Glutamatergic neuron (in vitro differentiated cells): ENCODE data around the gene SNX21. TPM values are rescaled to one million over a fixed set of nuclear protein-coding genes. Genes with fewer than 3 reads are reported as not detected.

ENCODE experiments used
- DNase-seq: peaks from one replicate; pipeline ENCODE4 v3.0.0; 2022
- H3K27ac Mint-ChIP-seq: one replicate; pipeline ENCODE4 v1.8.0; 2020; ENCODE audit warnings: mild to moderate bottlenecking, mixed read lengths, inconsistent platforms; ENCODE audit not compliant: unreplicated experiment
- H3K27me3 Mint-ChIP-seq: one replicate; pipeline ENCODE4 v1.8.0; 2020; ENCODE audit warnings: mild to moderate bottlenecking, moderate library complexity, mixed read lengths, inconsistent platforms; ENCODE audit not compliant: unreplicated experiment
- H3K36me3 Mint-ChIP-seq: one replicate; pipeline ENCODE4 v1.8.0; 2020; ENCODE audit warnings: mild to moderate bottlenecking, mixed read lengths, inconsistent platforms; ENCODE audit not compliant: unreplicated experiment
- H3K4me1 Mint-ChIP-seq: one replicate; pipeline ENCODE4 v1.8.0; 2020; ENCODE audit warnings: mild to moderate bottlenecking, low read depth, mixed read lengths, inconsistent platforms; ENCODE audit not compliant: unreplicated experiment
- H3K4me3 Mint-ChIP-seq: one replicate; pipeline ENCODE4 v1.8.0; 2020; ENCODE audit warnings: mild to moderate bottlenecking, mixed read lengths, inconsistent platforms; ENCODE audit not compliant: unreplicated experiment
- H3K9me3 Mint-ChIP-seq: one replicate; pipeline ENCODE4 v1.8.0; 2020; ENCODE audit warnings: mild to moderate bottlenecking, moderate library complexity, mixed read lengths, inconsistent platforms; ENCODE audit not compliant: unreplicated experiment
- CTCF ChIP-seq: fragments of 200-600 bp; sonication (generic); IDR thresholded peaks from one replicate; pipeline ENCODE4 v1.5.0; 2021; ENCODE audit not compliant: partially characterized antibody, unreplicated experiment
- total RNA-seq: library from RNA; stranded (reverse); fragmentation: NEBNext Ultra II Directional; extraction: Animal tissue kit (Norgen Biotek cat#: 25700); gene quantifications from one replicate; pipeline ENCODE4 v1.2.1, GENCODE V29; 2021; ENCODE audit not compliant: unreplicated experiment

SNX21 gene
- total RNA-seq, 1 donor from 2014 or later, result 10.2 TPM

DNA sequence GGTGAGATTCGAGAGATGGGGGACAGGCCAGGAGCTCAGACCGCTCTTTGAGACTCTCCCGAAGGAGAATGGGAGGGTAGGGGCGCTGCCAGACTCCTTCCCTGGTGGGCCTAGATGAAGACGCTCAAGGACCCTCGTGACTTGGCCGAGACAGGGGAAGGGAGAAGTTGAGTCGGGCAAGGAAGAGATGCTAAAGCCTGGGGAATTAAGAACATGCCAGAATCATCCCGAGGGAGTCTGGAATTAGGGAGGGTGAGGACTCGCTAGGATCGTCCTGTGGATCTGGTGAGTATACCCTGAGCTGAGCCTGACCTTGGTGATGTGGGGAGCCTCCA lies 20.6 kb upstream of the SNX21 start:
- H3K27ac Mint-ChIP-seq, result no peak overlapping the region
- peak overlapping the region; percentile 87 for H3K4me3 Mint-ChIP-seq
- H3K36me3 Mint-ChIP-seq, result no peaks in the 10 kb centered on the region
- H3K4me1 Mint-ChIP-seq, result peaks cover 6% of the 10 kb centered on the region
- H3K27me3 Mint-ChIP-seq, result peaks cover 8% of the 10 kb centered on the region
- H3K9me3 Mint-ChIP-seq, result peaks cover 7% of the 10 kb centered on the region
- DNase-seq, result no peak
- TF ChIP-seq CTCF, result no peak

GRCh38 chr20:45813489-45813888 lies 20.1 kb upstream of the SNX21 start:
- H3K9me3 Mint-ChIP-seq, result peaks cover 7% of the 10 kb centered on the region
- no peaks in the 10 kb centered on the region for H3K36me3 Mint-ChIP-seq
- H3K4me3 Mint-ChIP-seq, result peak overlapping the region; percentile 87
- no peak for TF ChIP-seq CTCF
- H3K27me3 Mint-ChIP-seq, result peaks cover 8% of the 10 kb centered on the region
- DNase-seq, result no peak
- peaks cover 6% of the 10 kb centered on the region for H3K4me1 Mint-ChIP-seq
- no peak overlapping the region for H3K27ac Mint-ChIP-seq

DNA sequence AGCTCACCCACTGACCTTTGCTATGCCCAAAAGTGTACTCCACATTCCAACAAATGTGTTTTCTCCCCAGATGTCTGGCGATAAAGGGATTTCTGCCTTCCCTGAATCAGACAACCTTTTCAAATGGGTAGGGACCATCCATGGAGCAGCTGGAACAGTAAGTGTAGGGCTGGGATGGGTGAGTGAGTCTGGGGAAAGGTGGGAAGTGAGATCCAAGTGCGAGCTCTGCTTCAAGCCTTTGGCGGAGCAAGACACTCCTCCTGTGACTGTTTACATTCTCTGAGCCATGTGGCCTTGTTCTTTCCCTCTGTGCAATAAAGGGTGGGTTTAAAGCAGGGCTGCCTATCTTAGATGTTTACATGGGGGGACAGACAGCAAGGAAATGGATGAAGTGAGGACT lies 19.3 kb upstream of the SNX21 start:
- Mint-ChIP-seq H3K27ac (no peak overlapping the region), H3K27me3 (peaks cover 8% of the 10 kb centered on the region), H3K4me1 (peaks cover 6% of the 10 kb centered on the region), H3K9me3 (peaks cover 7% of the 10 kb centered on the region), H3K36me3 (no peaks in the 10 kb centered on the region), H3K4me3 (no peak overlapping the region)
- DNase-seq, result no peak
- no peak for TF ChIP-seq CTCF

GRCh38 chr20:45816951-45817350 lies 16.6 kb upstream of the SNX21 start:
- H3K4me1 Mint-ChIP-seq, result peaks cover 6% of the 10 kb centered on the region
- peaks cover 7% of the 10 kb centered on the region for H3K9me3 Mint-ChIP-seq
- H3K36me3 Mint-ChIP-seq, result no peaks in the 10 kb centered on the region
- no peak overlapping the region for H3K4me3 Mint-ChIP-seq
- TF ChIP-seq CTCF, result no peak
- no peak for DNase-seq
- H3K27me3 Mint-ChIP-seq, result peaks cover 6% of the 10 kb centered on the region
- no peak overlapping the region for H3K27ac Mint-ChIP-seq

- Mint-ChIP-seq H3K4me3 (no peak overlapping the region), H3K27ac (no peak overlapping the region), H3K27me3 (peaks cover 8% of the 10 kb centered on the region), H3K36me3 (no peaks in the 10 kb centered on the region), H3K4me1 (peaks cover 6% of the 10 kb centered on the region), H3K9me3 (peaks cover 9% of the 10 kb centered on the region)
- TF ChIP-seq CTCF, result no peak
- no peak for DNase-seq
Measured at GRCh38 chr20:45817376-45818194, 16.0 kb upstream of the SNX21 start.
